ENCODE measurements around the gene TTC9C. TPM values are rescaled to one million over a fixed set of nuclear protein-coding genes. Genes with fewer than 3 reads are reported as not detected.

The TTC9C gene
- total RNA-seq, 1 experiment from 2014 or later: 37.4 TPM

GRCh38 chr11:62712276-62712812 lies 15.9 kb upstream of the TTC9C start:
- Histone ChIP-seq H3K4me3 (ENCODE audit: low read length) (no peak overlapping the region), H2AFZ (ENCODE audit: low read length) (no peak overlapping the region), H3K79me2 (ENCODE audit: low read length) (peaks cover 16% of the 10 kb centered on the region; the same call in 1 of the 2 replicates), H3K27ac (ENCODE audit: low read length) (no peak overlapping the region), H4K20me1 (ENCODE audit: low read length) (no peaks in the 10 kb centered on the region), H3K4me2 (ENCODE audit: low read length) (no peak overlapping the region), H3K9me3 (ENCODE audit: low read length) (no peaks in the 10 kb centered on the region), H3K27me3 (ENCODE audit: low read length) (no peaks in the 10 kb centered on the region), H3K36me3 (ENCODE audit: low read depth, low read length) (peaks cover 72% of the 10 kb centered on the region), H3K9ac (ENCODE audit: low read length) (no peak overlapping the region), H3K4me1 (ENCODE audit: insufficient read depth, low read length) (no peaks in the 10 kb centered on the region), H3F3A (ENCODE audit: low read length, unreplicated experiment) (peaks cover 1% of the 10 kb centered on the region), H3K9me2 (replicated peaks; ENCODE audit: low read length) (no peaks in the 10 kb centered on the region)
- no peak for DNase-seq
- POLR2A ChIA-PET (ENCODE audit: unreplicated experiment): no interaction called here
- no peak for ATAC-seq
- CTCF ChIA-PET: no interaction called here
- intact Hi-C loops (cut with micrococcal nuclease): no loop called here
- TF ChIP-seq EZH2phosphoT487 (IDR thresholded peaks at IDR 0.05; ENCODE audit: borderline replicate concordance, low read length) (no peak), CTCF (conservative IDR thresholded peaks at IDR 0.05; ENCODE audit: low read depth, low read length) (no peak), EZH2 (IDR thresholded peaks at IDR 0.05; ENCODE audit: low read length, unreplicated experiment) (no peak)
- BruUV-seq (replicated peaks): no TSS peak

GRCh38 chr11:62712861-62713260 lies 15.4 kb upstream of the TTC9C start:
- peaks cover 77% of the 10 kb centered on the region for H3K36me3 ChIP-seq (ENCODE audit: low read depth, low read length)
- H3K9ac ChIP-seq (ENCODE audit: low read length): no peak overlapping the region
- H3F3A ChIP-seq (ENCODE audit: low read length, unreplicated experiment): no peaks in the 10 kb centered on the region
- ATAC-seq: no peak
- no peak for DNase-seq
- intact Hi-C loops (cut with micrococcal nuclease): no loop called here
- ChIA-PET POLR2A (ENCODE audit: unreplicated experiment) (no interaction called here), CTCF (no interaction called here)
- H3K27me3 ChIP-seq (ENCODE audit: low read length): no peaks in the 10 kb centered on the region
- H2AFZ ChIP-seq (ENCODE audit: low read length): no peak overlapping the region
- H4K20me1 ChIP-seq (ENCODE audit: low read length): no peaks in the 10 kb centered on the region
- H3K79me2 ChIP-seq (ENCODE audit: low read length): peaks cover 21% of the 10 kb centered on the region
- no peaks in the 10 kb centered on the region for H3K9me3 ChIP-seq (ENCODE audit: low read length)
- no peak overlapping the region for H3K4me2 ChIP-seq (ENCODE audit: low read length)
- TF ChIP-seq CTCF (conservative IDR thresholded peaks at IDR 0.05; ENCODE audit: low read depth, low read length) (no peak), EZH2phosphoT487 (IDR thresholded peaks at IDR 0.05; ENCODE audit: borderline replicate concordance, low read length) (no peak), EZH2 (IDR thresholded peaks at IDR 0.05; ENCODE audit: low read length, unreplicated experiment) (no peak)
- BruUV-seq (replicated peaks): no TSS peak
- no peaks in the 10 kb centered on the region for H3K9me2 ChIP-seq (replicated peaks; ENCODE audit: low read length)
- no peaks in the 10 kb centered on the region for H3K4me1 ChIP-seq (ENCODE audit: insufficient read depth, low read length)
- no peak overlapping the region for H3K27ac ChIP-seq (ENCODE audit: low read length)
- H3K4me3 ChIP-seq (ENCODE audit: low read length): no peak overlapping the region

GRCh38 chr11:62713343-62713742 lies 14.9 kb upstream of the TTC9C start:
- no peak overlapping the region for H3K4me3 ChIP-seq (ENCODE audit: low read length)
- H3K4me1 ChIP-seq (ENCODE audit: insufficient read depth, low read length): no peaks in the 10 kb centered on the region
- H4K20me1 ChIP-seq (ENCODE audit: low read length): no peaks in the 10 kb centered on the region
- H3K27ac ChIP-seq (ENCODE audit: low read length): no peak overlapping the region
- H3K9me3 ChIP-seq (ENCODE audit: low read length): no peaks in the 10 kb centered on the region
- BruUV-seq (replicated peaks): no TSS peak
- peaks cover 81% of the 10 kb centered on the region for H3K36me3 ChIP-seq (ENCODE audit: low read depth, low read length)
- DNase-seq: no peak
- H3K9me2 ChIP-seq (replicated peaks; ENCODE audit: low read length): no peaks in the 10 kb centered on the region
- H3K27me3 ChIP-seq (ENCODE audit: low read length): no peaks in the 10 kb centered on the region
- TF ChIP-seq CTCF (conservative IDR thresholded peaks at IDR 0.05; ENCODE audit: low read depth, low read length) (no peak), EZH2phosphoT487 (IDR thresholded peaks at IDR 0.05; ENCODE audit: borderline replicate concordance, low read length) (no peak), EZH2 (IDR thresholded peaks at IDR 0.05; ENCODE audit: low read length, unreplicated experiment) (no peak)
- no peak overlapping the region for H3K4me2 ChIP-seq (ENCODE audit: low read length)
- intact Hi-C loops (cut with micrococcal nuclease): no loop called here
- H3F3A ChIP-seq (ENCODE audit: low read length, unreplicated experiment): no peaks in the 10 kb centered on the region
- POLR2A ChIA-PET (ENCODE audit: unreplicated experiment): no interaction called here
- H3K79me2 ChIP-seq (ENCODE audit: low read length): peaks cover 22% of the 10 kb centered on the region
- H2AFZ ChIP-seq (ENCODE audit: low read length): no peak overlapping the region
- no peak for ATAC-seq
- CTCF ChIA-PET: no interaction called here
- no peak overlapping the region for H3K9ac ChIP-seq (ENCODE audit: low read length)

Data from PC-3 (cell line).